Fibroblast of lung (primary cell): ENCODE measurements around the gene PEX11G. TPM values are rescaled to one million over a fixed set of nuclear protein-coding genes. Genes with fewer than 3 reads are reported as not detected.
"Not testable (repeated sequence)": the region's sequence is repeated elsewhere in the genome, so short reads cannot be mapped to it uniquely, and the experiment has no call there.

Source experiments
- DNase-seq, 2 donors: peaks; one replicate each; pipeline versions ENCODE4 v3.0.0 to v3.0.0-alpha.2; 2010; ENCODE audit warnings: low read depth in 2 of 2
- H2AFZ ChIP-seq: 2 replicates; pipeline ENCODE4 v1.5.1; 2012; ENCODE audit warnings: low read length, control low read depth, inconsistent platforms
- H3K27ac ChIP-seq: 2 replicates; pipeline ENCODE4 v1.5.1; 2011; ENCODE audit warnings: low read length, control low read depth; ENCODE audit not compliant: insufficient read depth
- H3K27me3 ChIP-seq: 2 replicates; pipeline ENCODE4 v1.5.1; 2011; ENCODE audit warnings: mild to moderate bottlenecking, low read length; ENCODE audit not compliant: control insufficient read depth, insufficient read depth
- H3K36me3 ChIP-seq: 2 replicates; pipeline ENCODE4 v1.5.1; 2011; ENCODE audit warnings: low read length; ENCODE audit not compliant: control insufficient read depth, insufficient read depth
- H3K4me1 ChIP-seq: 2 replicates; pipeline ENCODE4 v1.5.1; 2011; ENCODE audit warnings: low read length; ENCODE audit not compliant: control insufficient read depth, insufficient read depth; ENCODE audit errors: extremely low read depth
- H3K4me2 ChIP-seq: 2 replicates; pipeline ENCODE4 v1.5.1; 2011; ENCODE audit warnings: low read length, control low read depth; ENCODE audit not compliant: insufficient read depth; ENCODE audit errors: extremely low read depth
- H3K4me3 ChIP-seq, 4 experiments: fragments of 200-600 bp in 1 of 4; sonication (generic) in 1 of 4; replicated peaks in 1 of 4; 2 replicates each; pipeline ENCODE4 v1.5.1; 2011 to 2016; ENCODE audit warnings: low read length in 4 of 4, low read depth in 3 of 4, mild to moderate bottlenecking in 3 of 4, control low read depth in 2 of 4, inconsistent platforms in 1 of 4, mixed read lengths in 1 of 4; ENCODE audit not compliant: insufficient read depth in 1 of 4; ENCODE audit errors: control extremely low read depth in 1 of 4
- H3K79me2 ChIP-seq: 2 replicates; pipeline ENCODE4 v1.5.1; 2012; ENCODE audit warnings: mild to moderate bottlenecking, low read length, inconsistent platforms; ENCODE audit not compliant: control insufficient read depth, insufficient read depth
- H3K9ac ChIP-seq: 2 replicates; pipeline ENCODE4 v1.5.1; 2011; ENCODE audit warnings: mild to moderate bottlenecking, low read length, control low read depth; ENCODE audit not compliant: insufficient read depth
- H3K9me3 ChIP-seq: 2 replicates; pipeline ENCODE4 v1.5.1; 2012; ENCODE audit warnings: low read depth, low read length; ENCODE audit not compliant: control insufficient read depth, insufficient read depth
- H4K20me1 ChIP-seq: 2 replicates; pipeline ENCODE4 v1.5.1; 2011; ENCODE audit warnings: low read length; ENCODE audit not compliant: control insufficient read depth, insufficient read depth; ENCODE audit errors: extremely low read depth
- EZH2 ChIP-seq: IDR thresholded peaks from 2 replicates; pipeline ENCODE4 v1.5.1; 2012; ENCODE audit warnings: low read length, control low read depth, mild to moderate bottlenecking; ENCODE audit errors: missing control alignments
- polyA plus RNA-seq, 2 donors: library from polyadenylated mRNA; depleted of rRNA in 1 of 2; stranded (reverse) in 1 of 2; unstranded in 1 of 2; fragments of >200 nt; gene quantifications; 2 replicates each; pipeline ENCODE4 v1.2.1, GENCODE V29; 2011 to 2012; ENCODE audit warnings: missing spikeins in 1 of 2
- total RNA-seq: library from RNA; depleted of rRNA; stranded (reverse); fragments of >200 nt; gene quantifications from 2 replicates; pipeline ENCODE4 v1.2.1, GENCODE V29; 2014
- TF ChIP-seq, protein P1 (sequence below), 2 donors: IDR thresholded peaks in 1 of 2; conservative IDR thresholded peaks in 1 of 2; 1 replicate in 1 of 2; 2 replicates in 1 of 2; pipeline ENCODE4 v1.5.1; 2011 to 2012; ENCODE audit warnings: low read length in 2 of 2, control low read depth in 1 of 2, inconsistent platforms in 1 of 2, low read depth in 1 of 2, mild to moderate bottlenecking in 1 of 2

The PEX11G gene
- total and polyA plus RNA-seq, 2 donors (not counting 1 experiment from before 2014, with no cell fraction given), result 1.2 to 3.8 TPM

DNA sequence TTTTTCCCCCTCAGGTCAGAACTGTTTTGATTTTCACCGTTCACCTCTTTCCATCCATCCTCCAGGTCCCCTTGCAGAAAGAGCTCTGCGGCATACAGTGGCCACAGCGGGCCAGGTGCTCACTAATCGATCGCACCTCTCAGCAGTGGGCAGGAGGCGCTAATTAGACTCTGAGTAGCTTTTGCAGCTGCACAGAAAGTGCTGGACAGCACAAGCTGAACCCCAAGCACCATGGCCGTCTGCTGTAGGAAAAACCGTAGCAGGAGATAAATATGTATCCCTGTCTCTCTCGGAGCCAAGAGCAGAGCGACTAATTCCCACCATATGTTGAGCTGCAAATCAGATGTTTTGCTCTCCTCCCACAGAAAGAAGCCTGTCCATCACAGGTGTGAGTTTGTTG lies 54.4 kb downstream of the PEX11G start:
- H3K27me3 ChIP-seq, result no peaks in the 10 kb centered on the region
- no peak overlapping the region for H3K9ac ChIP-seq
- H3K4me3 ChIP-seq, result no peak overlapping the region
- H3K36me3 ChIP-seq, result no peaks in the 10 kb centered on the region
- no peak for TF ChIP-seq EZH2
- DNase-seq, result no peak
- no peak overlapping the region for H3K27ac ChIP-seq
- H3K9me3 ChIP-seq, result no peaks in the 10 kb centered on the region
- no peak overlapping the region for H3K4me2 ChIP-seq
- no peaks in the 10 kb centered on the region for H3K4me1 ChIP-seq
- no peaks in the 10 kb centered on the region for H3K79me2 ChIP-seq
- H2AFZ ChIP-seq, result no peak overlapping the region
- no peaks in the 10 kb centered on the region for H4K20me1 ChIP-seq

DNA sequence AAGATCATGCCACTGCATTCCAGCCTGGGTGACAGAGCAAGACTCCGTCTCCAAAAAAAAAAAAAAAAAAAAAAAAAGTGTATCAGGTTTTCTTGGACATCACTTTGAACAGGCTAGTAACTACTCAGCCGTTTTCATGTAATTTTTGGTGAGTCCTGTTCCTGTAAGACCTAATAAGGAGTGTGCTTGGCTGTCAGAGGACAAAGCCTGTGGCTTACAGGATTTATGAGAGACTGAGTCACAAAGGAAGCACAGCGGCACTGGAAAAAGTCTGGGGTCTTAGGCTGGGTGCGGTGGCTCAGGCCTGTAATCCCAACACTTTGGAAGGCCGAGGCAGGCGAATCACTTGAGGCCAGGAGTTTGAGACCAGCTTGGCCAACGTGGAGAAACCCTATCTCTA lies 55.4 kb downstream of the PEX11G start:
- H3K4me1 ChIP-seq, H3K9me3 ChIP-seq, H3K79me2 ChIP-seq, H3K27ac ChIP-seq, H2AFZ ChIP-seq, H3K27me3 ChIP-seq, H4K20me1 ChIP-seq, H3K9ac ChIP-seq, H3K36me3 ChIP-seq, H3K4me3 ChIP-seq, H3K4me2 ChIP-seq: not testable (repeated sequence)
- peak; percentile 12 to 93 for DNase-seq

GRCh38 chr19:7429638-7430282 lies 59.1 kb downstream of the PEX11G start:
- Histone ChIP-seq H3K36me3 (no peaks in the 10 kb centered on the region), H4K20me1 (no peaks in the 10 kb centered on the region), H3K9ac (no peak overlapping the region), H3K9me3 (no peaks in the 10 kb centered on the region), H3K27me3 (no peaks in the 10 kb centered on the region), H3K4me3 (no peak overlapping the region), H3K4me1 (no peaks in the 10 kb centered on the region), H3K27ac (no peak overlapping the region), H3K4me2 (no peak overlapping the region), H2AFZ (no peak overlapping the region), H3K79me2 (no peaks in the 10 kb centered on the region)
- no peak for TF ChIP-seq EZH2
- TF ChIP-seq, protein P1, sequence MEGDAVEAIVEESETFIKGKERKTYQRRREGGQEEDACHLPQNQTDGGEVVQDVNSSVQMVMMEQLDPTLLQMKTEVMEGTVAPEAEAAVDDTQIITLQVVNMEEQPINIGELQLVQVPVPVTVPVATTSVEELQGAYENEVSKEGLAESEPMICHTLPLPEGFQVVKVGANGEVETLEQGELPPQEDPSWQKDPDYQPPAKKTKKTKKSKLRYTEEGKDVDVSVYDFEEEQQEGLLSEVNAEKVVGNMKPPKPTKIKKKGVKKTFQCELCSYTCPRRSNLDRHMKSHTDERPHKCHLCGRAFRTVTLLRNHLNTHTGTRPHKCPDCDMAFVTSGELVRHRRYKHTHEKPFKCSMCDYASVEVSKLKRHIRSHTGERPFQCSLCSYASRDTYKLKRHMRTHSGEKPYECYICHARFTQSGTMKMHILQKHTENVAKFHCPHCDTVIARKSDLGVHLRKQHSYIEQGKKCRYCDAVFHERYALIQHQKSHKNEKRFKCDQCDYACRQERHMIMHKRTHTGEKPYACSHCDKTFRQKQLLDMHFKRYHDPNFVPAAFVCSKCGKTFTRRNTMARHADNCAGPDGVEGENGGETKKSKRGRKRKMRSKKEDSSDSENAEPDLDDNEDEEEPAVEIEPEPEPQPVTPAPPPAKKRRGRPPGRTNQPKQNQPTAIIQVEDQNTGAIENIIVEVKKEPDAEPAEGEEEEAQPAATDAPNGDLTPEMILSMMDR (conservative IDR thresholded peaks at IDR 0.05 in 1 of 2, IDR thresholded peaks at IDR 0.05 in 1 of 2; ENCODE audit: low read depth in 1 of 2, low read length in 2 of 2), result no peak
- DNase-seq, result no peak

DNA sequence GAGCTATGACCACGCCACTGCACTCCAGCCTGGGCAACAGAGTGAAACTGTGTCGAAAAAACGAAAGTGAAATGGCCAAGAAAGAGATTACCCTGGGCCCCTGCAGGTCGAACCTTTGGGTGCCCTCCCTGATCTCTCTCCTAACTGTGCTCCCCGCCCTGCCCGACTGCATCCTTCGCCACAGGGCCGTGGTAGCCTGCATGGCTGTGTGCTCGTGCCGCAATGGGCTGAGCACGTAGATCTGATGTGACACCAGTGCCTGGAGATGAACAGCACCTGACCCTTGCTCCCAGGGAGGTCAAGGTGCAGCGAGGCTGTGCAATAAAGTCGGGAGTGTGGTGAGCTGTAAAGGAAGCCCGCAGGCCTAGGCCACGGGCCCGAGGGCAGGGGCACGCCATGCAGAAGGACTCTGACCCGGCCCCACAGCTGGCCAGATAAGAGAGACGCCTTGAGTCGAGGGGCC lies 60.2 kb downstream of the PEX11G start:
- H3K4me1 ChIP-seq, result no peaks in the 10 kb centered on the region
- no peak overlapping the region for H3K9ac ChIP-seq
- H3K36me3 ChIP-seq, result no peaks in the 10 kb centered on the region
- no peaks in the 10 kb centered on the region for H3K79me2 ChIP-seq
- DNase-seq, result no peak
- no peak overlapping the region for H3K4me3 ChIP-seq
- H3K27ac ChIP-seq, result no peak overlapping the region
- no peaks in the 10 kb centered on the region for H4K20me1 ChIP-seq
- H3K27me3 ChIP-seq, result no peaks in the 10 kb centered on the region
- no peak overlapping the region for H2AFZ ChIP-seq
- TF ChIP-seq EZH2, result no peak
- TF ChIP-seq, protein P1 (conservative IDR thresholded peaks at IDR 0.05 in 1 of 2, IDR thresholded peaks at IDR 0.05 in 1 of 2; ENCODE audit: low read depth in 1 of 2, low read length in 2 of 2), result no peak
- no peaks in the 10 kb centered on the region for H3K9me3 ChIP-seq
- no peak overlapping the region for H3K4me2 ChIP-seq
